Caco-2 (cell line): ENCODE measurements around the gene GPR39. TPM values are rescaled to one million over a fixed set of nuclear protein-coding genes. Genes with fewer than 3 reads are reported as not detected.

Source experiments
- Bru-seq: library from RNA; stranded (reverse); fragments of 400-500 nt; gene quantifications from one replicate; lab custom pipeline; 2021; lab: Mats Ljungman, UMichigan
- BruChase-seq, 2 experiments: library from RNA; stranded (reverse); fragments of 400-500 nt; gene quantifications; one replicate each; lab custom pipeline; 2021; lab: Mats Ljungman, UMichigan
- BruUV-seq: library from RNA; stranded (reverse); fragments of 400-500 nt; replicated peaks from 2 replicates; lab custom pipeline; 2021; lab: Mats Ljungman, UMichigan
- CTCF ChIA-PET: fragments of 300-600 bp; sonication (Branson Sonifier 250); formaldehyde crosslinking; loops from one replicate; lab custom pipeline; 2022; ENCODE audit warnings: antibody characterized with exemption; lab: Charles Lee
- POLR2A ChIA-PET: fragments of 300-600 bp; sonication (Branson Sonifier 250); formaldehyde crosslinking; loops from one replicate; lab custom pipeline; 2022; ENCODE audit warnings: antibody characterized with exemption; lab: Charles Lee
- DNase-seq, 2 experiments: peaks; one replicate each; pipeline versions ENCODE4 v3.0.0 to v3.0.0-alpha.2; 2020 to 2022
- H3K27me3 ChIP-seq: replicated peaks from 2 replicates; pipeline ENCODE4 v1.6.0; 2011; ENCODE audit warnings: low read length; ENCODE audit not compliant: control insufficient read depth, insufficient read depth
- H3K36me3 ChIP-seq: 2 replicates; pipeline ENCODE4 v1.5.1; 2011; ENCODE audit warnings: low read length; ENCODE audit not compliant: control insufficient read depth, insufficient read depth
- H3K4me1 ChIP-seq: fragments of 250-450 bp; sonication (Bioruptor Pico); 2 replicates; pipeline ENCODE4 v1.5.1; 2020; ENCODE audit warnings: mild to moderate bottlenecking
- H3K4me3 ChIP-seq: 2 replicates; pipeline ENCODE4 v1.5.1; 2011; ENCODE audit warnings: low read depth, mild to moderate bottlenecking, control low read depth, low read length
- H3K9me3 ChIP-seq: fragments of 250-450 bp; sonication (Bioruptor Pico); 2 replicates; pipeline ENCODE4 v1.5.1; 2020; ENCODE audit warnings: mild to moderate bottlenecking, moderate library complexity
- H3K27ac Mint-ChIP-seq: one replicate; pipeline ENCODE4 v1.8.0; 2022; ENCODE audit warnings: mixed read lengths; ENCODE audit not compliant: unreplicated experiment
- H3K27me3 Mint-ChIP-seq: one replicate; pipeline ENCODE4 v1.8.0; 2022; ENCODE audit warnings: mixed read lengths; ENCODE audit not compliant: insufficient read depth, unreplicated experiment
- H3K36me3 Mint-ChIP-seq: one replicate; pipeline ENCODE4 v1.8.0; 2022; ENCODE audit warnings: mild to moderate bottlenecking, mixed read lengths; ENCODE audit not compliant: insufficient read depth, unreplicated experiment
- H3K4me1 Mint-ChIP-seq: one replicate; pipeline ENCODE4 v1.8.0; 2022; ENCODE audit warnings: low read depth, mixed read lengths; ENCODE audit not compliant: unreplicated experiment
- H3K4me3 Mint-ChIP-seq: one replicate; pipeline ENCODE4 v1.8.0; 2022; ENCODE audit warnings: mild to moderate bottlenecking, moderate library complexity, mixed read lengths; ENCODE audit not compliant: unreplicated experiment
- H3K9me3 Mint-ChIP-seq: one replicate; pipeline ENCODE4 v1.8.0; 2022; ENCODE audit warnings: mixed read lengths; ENCODE audit not compliant: unreplicated experiment
- CTCF ChIP-seq, 2 experiments: fragments of 200-600 bp in 1 of 2; IDR thresholded peaks; 1 replicate in 1 of 2; 2 replicates in 1 of 2; pipeline versions ENCODE4 v1.5.1 to v1.8.0; 2011 to 2022; ENCODE audit warnings: antibody characterized with exemption in 1 of 2, control low read depth in 1 of 2, inconsistent platforms in 1 of 2, low read depth in 1 of 2, low read length in 1 of 2, mild to moderate bottlenecking in 1 of 2, moderate library complexity in 1 of 2; ENCODE audit not compliant: insufficient read depth in 1 of 2, severe bottlenecking in 1 of 2, unreplicated experiment in 1 of 2
- intact Hi-C: fragments of 100-400 bp; cut with micrococcal nuclease; formaldehyde crosslinking; loops from one replicate; pipeline ENCODE4 v1.10.0; 2022; ENCODE audit not compliant: unreplicated experiment
- long read RNA-seq: library from polyadenylated mRNA; stranded (forward); transcript quantifications from one replicate; pipeline ENCODE4 v2.0.0, GENCODE V29; 2022
- total RNA-seq: library from RNA; stranded (reverse); gene quantifications from 2 replicates; pipeline ENCODE4 v1.2.3, GENCODE V29; 2022

Gene GPR39
- total RNA-seq: 26.8 and 28.7 TPM in 2 replicates
- Bru-seq, nascent RNA: percentile 86 among the genes with signal in this experiment
- BruChase-seq, experiment 1, labeled RNA remaining after a 2-hour chase: percentile 91 among the genes with signal in this experiment
- percentile 77 among the genes with signal in this experiment for BruChase-seq, experiment 2, labeled RNA remaining after a 6-hour chase
- long read RNA-seq, partial matches to known transcripts: 6 of 10 reads
- long read RNA-seq, other reads (novel, unspliced or antisense): 4 of 10 reads

- intact Hi-C loops: loop anchor here (1.0 to 10.0 kb wide), 7 partner anchors 7 to 922 kb away; partner anchors contain the start of genes LYPD1 and MZT2A
Measured at GRCh38 chr2:132416723-132417395, at the start of gene GPR39. TSS of gene GPR39 (plus strand) at chr2:132416805.

GRCh38 chr2:132368191-132368590 is 48.4 kb upstream of the GPR39 start:
- Histone ChIP-seq H3K9me3 (no peaks in the 10 kb centered on the region; the same call in 1 of the 2 replicates), H3K4me3 (no peak overlapping the region), H3K4me1 (no peaks in the 10 kb centered on the region), H3K27me3 (no peaks in the 10 kb centered on the region), H3K36me3 (no peaks in the 10 kb centered on the region)
- ChIA-PET CTCF (no interaction called here), POLR2A (no interaction called here)
- no peaks in the 10 kb centered on the region for H3K4me1 Mint-ChIP-seq
- no peaks in the 10 kb centered on the region for H3K36me3 Mint-ChIP-seq
- intact Hi-C loops: no loop called here
- TF ChIP-seq CTCF (IDR thresholded peaks at IDR 0.05; ENCODE audit: insufficient read depth in 1 of 2, low read depth in 1 of 2, low read length in 1 of 2, severe bottlenecking in 1 of 2, unreplicated experiment in 1 of 2): no peak
- H3K4me3 Mint-ChIP-seq: no peak overlapping the region
- no peak for DNase-seq
- H3K27ac Mint-ChIP-seq: no peak overlapping the region
- H3K27me3 Mint-ChIP-seq: no peaks in the 10 kb centered on the region
- H3K9me3 Mint-ChIP-seq: peaks cover 25% of the 10 kb centered on the region
- no TSS peak for BruUV-seq

More at GRCh38 chr2:132416723-132417395, at the start of gene GPR39:
- H3K36me3 ChIP-seq: no peaks in the 10 kb centered on the region
- TF ChIP-seq CTCF (IDR thresholded peaks at IDR 0.05; ENCODE audit: insufficient read depth in 1 of 2, low read depth in 1 of 2, low read length in 1 of 2, severe bottlenecking in 1 of 2, unreplicated experiment in 1 of 2): peak; percentile 67 to 76
- peak within 1 kb of the TSS; percentile 59 for H3K4me3 ChIP-seq
- DNase-seq: peak; percentile 51 to 63
- peaks cover 54% of the 10 kb centered on the region for H3K4me1 Mint-ChIP-seq
- no peaks in the 10 kb centered on the region for H3K9me3 ChIP-seq
- no peaks in the 10 kb centered on the region for H3K27me3 Mint-ChIP-seq
- peaks cover 15% of the 10 kb centered on the region for H3K36me3 Mint-ChIP-seq
- CTCF ChIA-PET: interaction anchor here (1.0 to 1.8 kb wide), 8 partner anchors 8 to 68 kb away, joined by 3 to 18 read pairs (median 6); no protein-coding TSS in a partner anchor
- peak within 1 kb of the TSS; percentile 97 for H3K27ac Mint-ChIP-seq
- H3K27me3 ChIP-seq: no peaks in the 10 kb centered on the region
- no peaks in the 10 kb centered on the region for H3K9me3 Mint-ChIP-seq
- POLR2A ChIA-PET: interaction anchor here (0.6 to 1.8 kb wide), 4 partner anchors 8 to 139 kb away, joined by 3 to 29 read pairs (median 10); no protein-coding TSS in a partner anchor
- peak within 1 kb of the TSS; percentile 84 for H3K4me3 Mint-ChIP-seq
- peaks cover 56% of the 10 kb centered on the region for H3K4me1 ChIP-seq
- BruUV-seq: TSS peak; percentile 48

- Mint-ChIP-seq H3K4me1 (no peaks in the 10 kb centered on the region), H3K27ac (no peak overlapping the region), H3K4me3 (no peak overlapping the region), H3K9me3 (peaks cover 12% of the 10 kb centered on the region), H3K27me3 (no peaks in the 10 kb centered on the region), H3K36me3 (no peaks in the 10 kb centered on the region)
- no peaks in the 10 kb centered on the region for H3K4me1 ChIP-seq
- no peaks in the 10 kb centered on the region for H3K27me3 ChIP-seq
- intact Hi-C loops: no loop called here
- no TSS peak for BruUV-seq
- H3K36me3 ChIP-seq: no peaks in the 10 kb centered on the region
- no peak for DNase-seq
- POLR2A ChIA-PET: no interaction called here
- no peak for TF ChIP-seq CTCF (IDR thresholded peaks at IDR 0.05; ENCODE audit: insufficient read depth in 1 of 2, low read depth in 1 of 2, low read length in 1 of 2, severe bottlenecking in 1 of 2, unreplicated experiment in 1 of 2)
- no peak overlapping the region for H3K4me3 ChIP-seq
- CTCF ChIA-PET: interaction anchor here (1.0 kb wide), 1 partner anchor 52 kb away, joined by 3 read pairs; no protein-coding TSS in a partner anchor
- no peaks in the 10 kb centered on the region; the same call in 1 of the 2 replicates for H3K9me3 ChIP-seq
Measured at GRCh38 chr2:132372276-132372675, 44.3 kb upstream of the GPR39 start.
